Muscle layer of duodenum (tissue), 2 donors: ENCODE measurements around the gene MGLL.

ENCODE experiments used
- H3K27ac ChIP-seq: one replicate; pipeline ENCODE4 v1.7.0; 2013; ENCODE audit warnings: mild to moderate bottlenecking, low read length
- H3K27me3 ChIP-seq: one replicate; pipeline ENCODE4 v1.7.0; 2013; ENCODE audit warnings: low read depth, mild to moderate bottlenecking, control low read depth, low read length
- H3K36me3 ChIP-seq, 2 donors: one replicate each; pipeline ENCODE4 v1.7.0; 2013; ENCODE audit warnings: low read length in 2 of 2, control low read depth in 1 of 2, mild to moderate bottlenecking in 1 of 2; ENCODE audit not compliant: insufficient read depth in 2 of 2, control insufficient read depth in 1 of 2
- H3K4me1 ChIP-seq, 2 donors: one replicate each; pipeline ENCODE4 v1.7.0; 2013; ENCODE audit warnings: low read length in 2 of 2, mild to moderate bottlenecking in 2 of 2, control low read depth in 1 of 2, moderate library complexity in 1 of 2; ENCODE audit not compliant: insufficient read depth in 2 of 2, control insufficient read depth in 1 of 2
- H3K4me3 ChIP-seq, 2 donors: one replicate each; pipeline ENCODE4 v1.7.0; 2013; ENCODE audit warnings: low read length in 2 of 2, low read depth in 1 of 2, mild to moderate bottlenecking in 1 of 2
- H3K9me3 ChIP-seq, 2 donors: one replicate each; pipeline ENCODE4 v1.7.0; 2013; ENCODE audit warnings: low read length in 2 of 2, control low read depth in 1 of 2, mild to moderate bottlenecking in 1 of 2; ENCODE audit not compliant: control insufficient read depth in 1 of 2
- donor health status: healthy.

MGLL gene

GRCh38 chr3:127833281-127834032, 11.1 kb upstream of the MGLL start:
- no peak overlapping the region for H3K4me3 ChIP-seq
- no peaks in the 10 kb centered on the region for H3K27me3 ChIP-seq
- no peaks in the 10 kb centered on the region for H3K4me1 ChIP-seq
- H3K36me3 ChIP-seq = no peaks in the 10 kb centered on the region
- H3K27ac ChIP-seq = no peak overlapping the region
- peaks cover 0 to 3% of the 10 kb centered on the region in 2 donors for H3K9me3 ChIP-seq

DNA sequence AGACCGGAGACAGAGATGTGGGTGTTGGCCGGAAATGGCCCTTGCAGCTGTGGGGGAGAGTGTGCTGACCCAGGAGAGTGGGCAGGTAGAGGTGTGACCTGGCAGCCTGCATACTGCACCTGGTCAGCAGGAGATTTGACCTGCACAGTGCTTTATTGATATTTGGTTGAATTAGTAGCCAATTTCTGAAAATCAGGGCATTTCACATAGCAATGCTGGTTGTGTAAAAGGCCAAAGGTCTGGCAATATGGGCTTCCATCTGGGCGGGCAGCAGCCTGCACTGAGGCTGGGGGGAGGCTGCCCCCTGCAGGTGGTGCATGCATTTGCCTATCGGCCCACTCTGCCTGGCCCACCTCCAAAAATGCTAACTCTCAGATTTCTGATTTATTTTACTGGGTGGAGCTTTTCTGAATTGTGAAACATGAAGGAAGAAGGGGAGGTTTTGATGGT, 9.4 kb upstream of the MGLL start:
- no peaks in the 10 kb centered on the region for H3K4me1 ChIP-seq
- no peak overlapping the region for H3K27ac ChIP-seq

DNA sequence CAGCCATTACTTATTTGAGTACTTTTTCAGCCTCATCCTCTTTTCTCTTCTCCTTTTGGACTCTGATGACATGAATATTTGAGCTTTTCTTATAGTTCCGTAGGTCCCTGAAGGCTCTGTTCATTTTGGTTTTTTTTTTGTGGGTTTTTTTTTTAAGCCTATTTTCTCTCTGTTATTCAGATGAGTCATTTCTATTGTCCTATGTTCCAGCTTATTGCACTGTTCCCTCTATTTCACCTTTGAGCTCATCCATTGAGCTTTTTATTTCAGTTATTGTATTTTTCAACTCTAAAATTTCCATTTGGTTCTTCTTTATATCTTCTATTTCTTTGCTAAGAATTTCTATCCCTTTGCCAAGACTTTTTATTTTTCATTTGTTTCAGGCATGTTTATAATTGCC, 7.2 kb upstream of the MGLL start:
- H3K27me3 ChIP-seq = no peaks in the 10 kb centered on the region
- H3K4me3 ChIP-seq = no peak overlapping the region
- peaks cover 0 to 8% of the 10 kb centered on the region in 2 donors for H3K9me3 ChIP-seq

More for the DNA sequence above, 9.4 kb upstream of the MGLL start:
- no peak overlapping the region for H3K4me3 ChIP-seq
- no peaks in the 10 kb centered on the region for H3K27me3 ChIP-seq
- H3K9me3 ChIP-seq = peaks cover 0 to 8% of the 10 kb centered on the region in 2 donors
- H3K36me3 ChIP-seq = no peaks in the 10 kb centered on the region

DNA sequence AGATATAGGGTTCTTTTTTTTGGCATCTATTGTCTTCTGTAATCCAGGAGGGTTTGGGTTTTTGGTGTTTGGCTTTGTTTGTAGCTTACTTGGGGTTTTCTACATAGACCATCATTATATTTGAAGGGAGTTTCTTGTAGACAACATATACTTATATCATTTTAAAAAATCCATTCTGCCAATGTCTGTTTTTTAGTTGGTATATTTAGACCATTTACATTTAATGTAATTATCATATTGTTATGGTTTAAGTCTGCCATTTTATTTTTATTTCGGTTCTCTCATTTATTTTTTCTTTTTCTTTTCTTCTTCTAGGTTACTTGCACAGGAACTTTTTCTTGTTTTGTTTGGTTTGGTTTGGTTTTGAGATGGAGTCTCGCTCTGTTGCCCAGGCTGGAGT, 5.5 kb upstream of the MGLL start:
- Histone ChIP-seq H3K9me3 (peaks cover 0 to 8% of the 10 kb centered on the region in 2 donors), H3K4me3 (no peak overlapping the region), H3K27ac (no peak overlapping the region), H3K4me1 (no peaks in the 10 kb centered on the region), H3K36me3 (no peaks in the 10 kb centered on the region), H3K27me3 (no peaks in the 10 kb centered on the region)

More for the DNA sequence above, 7.2 kb upstream of the MGLL start:
- Histone ChIP-seq H3K27ac (no peak overlapping the region), H3K4me1 (no peaks in the 10 kb centered on the region), H3K36me3 (no peaks in the 10 kb centered on the region)

DNA sequence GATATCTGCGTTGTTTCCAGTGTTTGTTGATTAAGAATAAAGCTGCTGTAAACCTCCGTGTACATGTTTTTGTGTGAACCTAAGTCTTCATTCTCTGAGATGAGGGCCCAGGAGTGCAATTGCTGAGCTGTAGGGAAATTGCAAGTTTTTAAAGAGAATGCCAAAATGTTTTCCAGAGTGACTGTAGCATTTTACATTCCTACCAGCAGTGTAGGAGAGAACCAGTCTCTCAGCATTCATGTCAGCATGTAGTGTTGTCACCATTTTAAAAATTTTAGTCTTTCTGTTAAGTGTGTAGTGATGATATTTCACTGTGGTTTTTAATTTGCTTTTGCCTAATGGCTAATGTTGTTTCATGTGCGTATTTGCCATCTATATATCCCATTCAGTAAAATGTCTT, 3.4 kb upstream of the MGLL start:
- Histone ChIP-seq H3K9me3 (peaks cover 0 to 8% of the 10 kb centered on the region in 2 donors), H3K27me3 (no peaks in the 10 kb centered on the region), H3K36me3 (no peaks in the 10 kb centered on the region), H3K27ac (no peak overlapping the region), H3K4me1 (peaks cover 0 to 13% of the 10 kb centered on the region in 2 donors), H3K4me3 (no peak overlapping the region)

GRCh38 chr3:127824151-127824825, 2.0 kb upstream of the MGLL start:
- peaks cover 0 to 8% of the 10 kb centered on the region in 2 donors for H3K9me3 ChIP-seq
- peaks cover 0 to 22% of the 10 kb centered on the region in 2 donors for H3K4me1 ChIP-seq
- no peak overlapping the region for H3K27ac ChIP-seq
- no peak overlapping the region for H3K4me3 ChIP-seq
- no peaks in the 10 kb centered on the region for H3K36me3 ChIP-seq
- H3K27me3 ChIP-seq = no peaks in the 10 kb centered on the region

DNA sequence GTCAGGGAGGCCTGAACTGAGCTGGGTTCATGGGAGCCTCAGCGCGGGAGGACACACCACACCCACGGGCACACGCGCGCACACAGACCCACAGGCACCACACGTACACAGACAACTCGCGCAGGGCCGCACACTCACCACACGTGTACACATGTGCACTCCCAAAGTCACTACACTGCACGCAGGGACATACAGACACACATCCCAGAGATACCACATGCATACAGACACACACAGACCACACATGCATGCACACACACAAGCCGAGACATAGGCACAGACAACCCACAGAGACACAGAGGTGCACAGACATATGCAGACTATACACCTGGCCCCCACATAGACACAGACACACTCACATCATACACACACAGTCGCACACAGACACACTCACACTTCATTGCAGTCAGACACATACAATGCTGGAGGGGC, 1.1 kb upstream of the MGLL start:
- Histone ChIP-seq H3K27me3 (no peaks in the 10 kb centered on the region), H3K4me3 (peak overlapping the region; percentile 50 to 98), H3K9me3 (peaks cover 0 to 5% of the 10 kb centered on the region in 2 donors), H3K36me3 (peaks cover 5 to 6% of the 10 kb centered on the region in 2 donors), H3K27ac (no peak overlapping the region), H3K4me1 (peaks cover 0 to 22% of the 10 kb centered on the region in 2 donors)

DNA sequence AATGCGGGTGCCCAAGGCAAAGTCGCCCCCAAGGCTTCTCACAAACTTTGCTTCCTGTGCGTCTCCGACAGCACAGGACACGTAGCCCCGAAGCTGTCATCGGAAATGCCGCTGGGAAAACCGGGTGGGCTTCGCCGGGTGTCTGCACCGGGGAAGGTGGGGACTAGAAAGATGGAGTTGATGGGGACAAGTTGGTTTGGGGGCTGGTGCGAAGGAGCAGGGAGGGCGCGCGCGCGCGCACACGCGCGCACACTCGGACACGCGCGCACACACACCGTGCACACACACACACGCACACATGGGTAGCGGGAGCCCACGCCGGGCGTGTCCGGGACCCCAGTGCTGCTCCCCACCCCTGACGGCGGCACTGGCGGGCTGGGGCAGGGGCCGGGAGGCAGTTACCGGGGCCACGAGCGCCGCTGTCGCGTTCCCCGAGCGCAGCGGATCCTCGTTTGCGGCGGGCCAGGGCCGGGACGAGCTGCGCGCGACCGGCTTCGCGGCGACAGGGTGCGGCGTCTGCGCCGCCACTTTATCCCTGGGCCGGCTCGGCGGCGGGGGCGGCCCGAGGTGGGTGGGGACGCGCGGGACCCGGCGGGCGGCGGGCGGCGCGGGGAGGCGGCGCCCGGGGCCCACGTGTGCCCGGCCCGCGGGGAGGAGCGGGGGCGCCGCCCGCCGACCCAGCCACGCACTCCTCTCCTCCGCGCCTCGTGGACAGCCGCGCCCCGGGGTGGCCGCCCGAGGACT, 539 bp upstream of the MGLL start:
- Histone ChIP-seq H3K4me1 (peaks cover 0 to 22% of the 10 kb centered on the region in 2 donors), H3K36me3 (peaks cover 5 to 6% of the 10 kb centered on the region in 2 donors), H3K4me3 (peak overlapping the region; percentile 91 to 98), H3K9me3 (no peaks in the 10 kb centered on the region), H3K27me3 (no peaks in the 10 kb centered on the region), H3K27ac (peak overlapping the region; percentile 76)

- Histone ChIP-seq H3K4me1 (peaks cover 9 to 27% of the 10 kb centered on the region in 2 donors), H3K27ac (peak overlapping the region; percentile 76), H3K9me3 (no peaks in the 10 kb centered on the region), H3K4me3 (peak overlapping the region; percentile 91 to 98), H3K27me3 (no peaks in the 10 kb centered on the region), H3K36me3 (peaks cover 5 to 6% of the 10 kb centered on the region in 2 donors)
Measured at GRCh38 chr3:127821394-127821793, 921 bp downstream of the MGLL start.

DNA sequence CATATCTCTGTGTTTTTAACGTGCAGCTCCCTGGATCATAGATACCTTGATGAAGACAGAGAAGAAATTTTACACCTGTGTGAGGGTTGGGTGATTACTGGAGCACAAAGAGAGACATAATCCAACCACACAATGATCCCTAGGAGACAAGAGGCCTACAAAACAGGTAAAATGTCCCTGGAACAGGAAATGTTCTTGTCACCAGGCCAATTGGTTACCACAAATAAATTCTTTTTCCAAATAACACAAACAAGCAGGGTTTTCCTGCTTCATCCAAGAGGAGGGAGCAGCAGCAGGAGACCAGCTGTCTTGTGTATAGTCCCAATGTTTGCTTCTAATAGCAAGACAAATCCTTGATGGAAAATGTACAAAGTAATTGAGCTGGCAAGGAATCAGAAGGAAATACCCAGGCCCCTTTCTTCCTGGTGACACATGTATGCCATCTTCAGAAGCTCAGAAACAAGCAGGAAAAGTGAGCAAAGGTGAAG, 1.4 kb downstream of the MGLL start:
- peaks cover 9 to 32% of the 10 kb centered on the region in 2 donors for H3K4me1 ChIP-seq
- H3K27me3 ChIP-seq = no peaks in the 10 kb centered on the region
- H3K4me3 ChIP-seq = peak overlapping the region; percentile 3 to 36
- H3K36me3 ChIP-seq = peaks cover 5 to 6% of the 10 kb centered on the region in 2 donors
- peak overlapping the region; percentile 76 for H3K27ac ChIP-seq
- no peaks in the 10 kb centered on the region for H3K9me3 ChIP-seq
